Smooth muscle cell (in vitro differentiated cells): ENCODE data around the gene VAV3. TPM values are rescaled to one million over a fixed set of nuclear protein-coding genes. Genes with fewer than 3 reads are reported as not detected.

Source experiments
- DNase-seq: peaks from one replicate; lab custom pipeline; 2025; ENCODE audit not compliant: unreplicated experiment; lab: John Stamatoyannopoulos, UW
- H2AFZ ChIP-seq: fragments of 200-600 bp; sonication (generic); 2 replicates; pipeline ENCODE4 v1.6.0; 2016; ENCODE audit warnings: antibody characterized with exemption, low read depth, mild to moderate bottlenecking
- H3F3A ChIP-seq: fragments of 200-600 bp; sonication (generic); 2 replicates; pipeline ENCODE4 v1.6.0; 2017; ENCODE audit warnings: antibody characterized with exemption, low read depth
- H3K27ac ChIP-seq: fragments of 200-600 bp; sonication (generic); 2 replicates; pipeline ENCODE4 v1.5.1; 2016; ENCODE audit warnings: low read depth, mild to moderate bottlenecking
- H3K27me3 ChIP-seq: fragments of 200-600 bp; sonication (generic); 2 replicates; pipeline ENCODE4 v1.6.1; 2016; ENCODE audit warnings: low read depth, mild to moderate bottlenecking
- H3K36me3 ChIP-seq: fragments of 200-600 bp; sonication (generic); 2 replicates; pipeline ENCODE4 v1.5.1; 2016; ENCODE audit warnings: low read depth
- H3K4me1 ChIP-seq: fragments of 200-600 bp; sonication (generic); 2 replicates; pipeline ENCODE4 v1.5.1; 2016; ENCODE audit warnings: low read depth
- H3K4me2 ChIP-seq: fragments of 200-600 bp; sonication (generic); 2 replicates; pipeline ENCODE4 v1.6.0; 2016; ENCODE audit warnings: mild to moderate bottlenecking
- H3K4me3 ChIP-seq: fragments of 200-600 bp; sonication (generic); 2 replicates; pipeline ENCODE4 v1.5.1; 2016; ENCODE audit warnings: mild to moderate bottlenecking
- H3K79me2 ChIP-seq: fragments of 200-600 bp; sonication (generic); 2 replicates; pipeline ENCODE4 v1.6.0; 2016; ENCODE audit warnings: low read depth, mild to moderate bottlenecking
- H3K9ac ChIP-seq: fragments of 200-600 bp; sonication (generic); 2 replicates; pipeline ENCODE4 v1.6.0; 2016; ENCODE audit warnings: low read depth
- H3K9me3 ChIP-seq: fragments of 200-600 bp; sonication (generic); replicated peaks from 2 replicates; pipeline ENCODE4 v1.5.1; 2016; ENCODE audit warnings: low read depth
- H4K20me1 ChIP-seq: fragments of 200-600 bp; sonication (generic); 2 replicates; pipeline ENCODE4 v1.6.0; 2016; ENCODE audit warnings: low read depth
- CTCF ChIP-seq: fragments of 200-600 bp; sonication (generic); IDR thresholded peaks from 2 replicates; pipeline ENCODE4 v1.5.1; 2017; ENCODE audit warnings: borderline replicate concordance, mild to moderate bottlenecking, antibody characterized with exemption; ENCODE audit not compliant: insufficient read depth, poor library complexity, severe bottlenecking
- WGBS: methylation state at CpG from one replicate; pipeline ENCODE4 v1.1.7; 2016; ENCODE audit warnings: low lambda C conversion rate; 5-methylcytosine and 5-hydroxymethylcytosine counted together
- polyA plus RNA-seq: library from polyadenylated mRNA; unstranded; fragments of >200 nt; fragmentation: Nextera tagmentation; extraction: Ambion mirVana; gene quantifications from 2 replicates; pipeline ENCODE4 v1.2.1, GENCODE V29; 2016
- total RNA-seq: library from RNA; depleted of rRNA; stranded (reverse); fragments of >200 nt; gene quantifications from 2 replicates; pipeline ENCODE4 v1.2.3, GENCODE V29; 2014

Gene VAV3
- total and polyA plus RNA-seq, 2 experiments from 2014 or later: 0.62 to 10.1 TPM

GRCh38 chr1:107807855-107808254 is 157.1 kb downstream of the VAV3 start:
- no peak for TF ChIP-seq CTCF
- Histone ChIP-seq H2AFZ (no peak overlapping the region), H3K4me1 (no peaks in the 10 kb centered on the region), H4K20me1 (no peaks in the 10 kb centered on the region), H3K27ac (no peak overlapping the region), H3K4me2 (no peak overlapping the region), H3K27me3 (peaks cover 6% of the 10 kb centered on the region), H3K9ac (no peak overlapping the region), H3K9me3 (no peaks in the 10 kb centered on the region), H3F3A (no peaks in the 10 kb centered on the region), H3K79me2 (no peaks in the 10 kb centered on the region), H3K4me3 (no peak overlapping the region), H3K36me3 (no peaks in the 10 kb centered on the region)
- no peak for DNase-seq
- WGBS: 84% methylated on average over 3 of the region's 3 CpGs

GRCh38 chr1:107807405-107807804 is 157.6 kb downstream of the VAV3 start:
- H3K9me3 ChIP-seq: no peaks in the 10 kb centered on the region
- H3K79me2 ChIP-seq: no peaks in the 10 kb centered on the region
- H3K36me3 ChIP-seq: no peaks in the 10 kb centered on the region
- no peak overlapping the region for H2AFZ ChIP-seq
- TF ChIP-seq CTCF: no peak
- H3K4me2 ChIP-seq: no peak overlapping the region
- H3K4me1 ChIP-seq: no peaks in the 10 kb centered on the region
- no peak for DNase-seq
- H3K4me3 ChIP-seq: no peak overlapping the region
- peaks cover 6% of the 10 kb centered on the region for H3K27me3 ChIP-seq
- WGBS: 81% methylated on average over 1 of the region's 1 CpG
- no peak overlapping the region for H3K9ac ChIP-seq
- H3F3A ChIP-seq: no peaks in the 10 kb centered on the region
- no peak overlapping the region for H3K27ac ChIP-seq
- no peaks in the 10 kb centered on the region for H4K20me1 ChIP-seq

- peaks cover 6% of the 10 kb centered on the region for H3K27me3 ChIP-seq
- no peak overlapping the region for H3K4me2 ChIP-seq
- H3K9me3 ChIP-seq: no peaks in the 10 kb centered on the region
- no peaks in the 10 kb centered on the region for H4K20me1 ChIP-seq
- no peak overlapping the region for H3K27ac ChIP-seq
- no peaks in the 10 kb centered on the region for H3F3A ChIP-seq
- no peak overlapping the region for H2AFZ ChIP-seq
- no peak for DNase-seq
- no peaks in the 10 kb centered on the region for H3K36me3 ChIP-seq
- no peaks in the 10 kb centered on the region for H3K79me2 ChIP-seq
- H3K4me1 ChIP-seq: no peaks in the 10 kb centered on the region
- TF ChIP-seq CTCF: no peak
- H3K4me3 ChIP-seq: no peak overlapping the region
- 91% methylated on average over 4 of the region's 4 CpGs for WGBS
- H3K9ac ChIP-seq: no peak overlapping the region
These were observed 158.1 kb downstream of the VAV3 start for GRCh38 chr1:107806902-107807301.

GRCh38 chr1:107804741-107805140 is 160.2 kb downstream of the VAV3 start:
- no peak overlapping the region for H3K4me3 ChIP-seq
- no peak overlapping the region for H3K9ac ChIP-seq
- 57% methylated on average over 1 of the region's 1 CpG for WGBS
- no peak overlapping the region for H2AFZ ChIP-seq
- no peak overlapping the region for H3K4me2 ChIP-seq
- no peaks in the 10 kb centered on the region for H4K20me1 ChIP-seq
- no peak for TF ChIP-seq CTCF
- no peaks in the 10 kb centered on the region for H3K9me3 ChIP-seq
- H3K79me2 ChIP-seq: no peaks in the 10 kb centered on the region
- H3K36me3 ChIP-seq: no peaks in the 10 kb centered on the region
- no peaks in the 10 kb centered on the region for H3F3A ChIP-seq
- no peak overlapping the region for H3K27ac ChIP-seq
- DNase-seq: no peak
- H3K27me3 ChIP-seq: peaks cover 2% of the 10 kb centered on the region
- no peaks in the 10 kb centered on the region for H3K4me1 ChIP-seq
